T-helper 1 cell (primary cell): ENCODE data around the gene PIGBOS1.
"Not testable (repeated sequence)": the region's sequence is repeated elsewhere in the genome, so short reads cannot be mapped to it uniquely, and the experiment has no call there.

Source experiments
- DNase-seq, 5 donors: peaks; one replicate each; pipeline ENCODE4 v3.0.0-alpha.2; 2012 to 2020

The PIGBOS1 gene

DNA sequence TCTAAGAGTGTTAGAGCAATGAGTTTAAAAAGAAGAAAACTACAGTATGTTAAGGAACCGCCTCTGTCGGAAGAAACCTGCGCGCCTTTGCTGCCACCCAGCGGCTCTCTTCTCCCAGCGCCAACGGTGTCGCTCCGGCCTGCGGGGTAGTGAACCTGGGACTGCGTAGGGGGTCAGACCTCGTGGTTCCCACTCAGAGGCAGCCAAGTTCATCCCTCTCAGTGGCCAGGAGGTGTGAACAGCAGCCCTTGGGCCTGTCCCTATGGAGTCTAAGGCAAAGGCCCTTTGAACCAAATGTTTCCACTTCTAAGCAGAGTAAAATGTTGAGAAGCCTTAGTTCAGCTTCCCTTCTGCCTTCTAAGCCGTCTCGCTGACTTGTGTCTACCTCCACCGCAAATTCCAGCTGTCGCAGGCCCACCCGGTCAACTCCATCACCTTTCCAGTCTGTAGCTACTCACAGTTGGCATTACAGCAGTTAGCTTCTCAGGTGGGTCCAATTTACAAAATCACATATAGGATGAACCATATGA, 28.3 kb downstream of the PIGBOS1 start:
- peak; percentile 63 to 79 (median 75) for DNase-seq

DNA sequence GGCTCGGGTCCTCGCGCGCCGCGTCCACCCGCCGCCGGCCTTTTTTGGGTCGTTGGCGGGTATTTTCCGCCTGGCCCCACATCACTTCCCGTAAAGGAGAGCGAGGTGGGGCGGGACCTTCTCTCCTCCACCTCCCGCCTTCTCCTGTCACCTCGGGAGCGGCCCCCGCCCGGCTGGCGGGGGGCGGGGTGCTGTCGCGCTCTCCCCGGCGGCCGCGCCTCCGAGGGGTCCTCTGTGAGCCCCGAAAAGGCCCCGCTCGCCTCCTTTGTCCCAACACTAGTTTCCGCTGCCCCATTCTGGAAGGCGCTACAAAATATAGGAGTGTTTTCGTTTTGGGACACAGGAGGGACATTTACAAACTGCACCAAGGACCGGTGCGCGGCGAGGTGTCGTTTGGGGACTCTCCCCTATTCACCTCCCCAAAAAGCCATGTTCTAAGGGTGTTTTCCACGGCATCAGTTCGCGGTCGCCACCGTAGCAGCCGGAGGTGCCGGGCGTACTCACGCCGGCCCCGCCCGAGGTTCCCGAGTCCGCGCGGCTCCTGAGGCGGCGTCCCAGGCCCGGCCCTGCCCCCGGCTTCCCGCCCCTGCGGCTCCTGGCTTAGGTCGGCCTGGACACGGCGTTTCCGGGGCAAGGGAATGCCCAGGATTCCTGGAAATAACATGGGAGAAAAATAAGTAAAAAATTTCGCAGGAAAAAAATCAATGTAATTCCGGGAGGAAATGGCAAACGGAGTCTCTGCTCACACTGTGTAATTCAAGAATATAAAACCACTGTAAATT, 29.0 kb downstream of the PIGBOS1 start, which contains the start of gene RAB27A:
RAB27A (minus strand) TSS at position 68 of the 782 bp plus-strand sequence. CDS start 54,879 bp downstream, outside the sequence.
- DNase-seq = peak; percentile 55 to 84 (median 68)

- DNase-seq = peak in 3 of 5 donors; percentile 13 to 62 (median 22)
Observed at GRCh38 chr15:55289011-55289745, 29.7 kb downstream of the PIGBOS1 start.

DNA sequence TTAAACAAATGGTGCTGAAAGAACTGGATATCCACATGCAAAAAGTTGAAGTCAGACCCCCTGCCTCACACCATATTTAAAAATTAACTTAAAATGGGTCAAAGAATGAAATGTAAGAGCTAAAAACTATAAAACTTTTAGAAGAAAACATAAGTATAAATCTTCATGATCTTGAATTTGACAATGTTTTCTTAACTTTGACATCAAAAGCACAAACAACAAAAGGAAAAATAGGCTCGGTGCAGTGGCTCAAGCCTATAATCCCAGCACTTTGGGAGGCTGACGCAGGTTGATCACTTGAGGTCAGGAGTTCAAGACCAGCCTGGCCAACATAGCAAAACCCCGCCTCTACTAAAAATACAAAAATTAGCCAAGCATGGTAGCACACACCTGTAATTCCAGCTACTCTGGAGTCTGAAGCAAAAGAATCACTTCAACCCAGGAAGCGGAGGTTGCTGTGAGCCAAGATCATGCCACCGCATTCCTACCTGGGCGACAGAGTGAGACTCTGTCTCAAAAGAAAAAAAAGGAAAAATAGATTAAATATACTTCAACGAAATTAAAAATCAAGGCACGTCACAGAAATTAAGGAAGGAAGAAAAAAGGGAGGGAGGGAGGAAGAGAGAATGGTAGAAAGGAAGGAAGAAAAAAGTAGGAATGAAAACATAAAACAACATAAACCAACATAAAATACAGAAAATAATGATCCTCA, 30.8 kb downstream of the PIGBOS1 start:
- DNase-seq = no peak

DNA sequence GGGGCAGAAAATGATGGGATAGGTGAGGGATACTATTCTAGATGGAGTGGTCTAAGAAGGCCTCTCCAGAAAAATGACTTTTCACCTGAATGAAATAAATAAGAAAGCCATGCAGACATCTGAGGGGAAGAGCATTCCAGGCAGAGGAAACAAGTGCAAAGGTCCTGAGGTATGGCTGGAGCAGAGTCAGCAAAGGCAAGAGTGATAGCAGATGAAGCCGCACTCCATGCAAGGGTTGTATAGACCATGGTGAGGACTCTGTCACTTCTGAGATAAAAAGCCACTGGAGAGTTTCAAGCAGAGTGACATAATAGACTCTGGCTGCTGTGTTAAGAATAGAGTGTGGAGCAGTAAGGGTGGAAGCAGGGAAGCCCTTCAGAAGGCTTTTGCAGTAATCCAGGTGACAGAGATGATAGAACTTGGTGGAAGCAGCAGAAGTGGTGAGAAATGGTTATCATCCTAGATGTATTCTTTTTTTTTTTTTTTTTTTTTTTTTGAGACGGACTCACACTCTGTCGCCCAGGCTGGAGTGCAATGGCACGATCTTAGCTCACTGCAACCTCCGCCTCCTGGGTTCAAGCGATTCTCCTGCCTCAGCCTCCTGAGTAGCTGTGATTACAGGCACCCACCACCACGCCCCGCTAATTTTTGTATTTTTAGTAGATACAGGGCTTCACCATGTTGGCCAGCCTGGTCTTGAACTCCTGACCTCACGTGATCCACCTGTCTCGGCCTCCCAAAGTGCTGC, 32.3 kb downstream of the PIGBOS1 start:
- DNase-seq = not testable (repeated sequence)

DNA sequence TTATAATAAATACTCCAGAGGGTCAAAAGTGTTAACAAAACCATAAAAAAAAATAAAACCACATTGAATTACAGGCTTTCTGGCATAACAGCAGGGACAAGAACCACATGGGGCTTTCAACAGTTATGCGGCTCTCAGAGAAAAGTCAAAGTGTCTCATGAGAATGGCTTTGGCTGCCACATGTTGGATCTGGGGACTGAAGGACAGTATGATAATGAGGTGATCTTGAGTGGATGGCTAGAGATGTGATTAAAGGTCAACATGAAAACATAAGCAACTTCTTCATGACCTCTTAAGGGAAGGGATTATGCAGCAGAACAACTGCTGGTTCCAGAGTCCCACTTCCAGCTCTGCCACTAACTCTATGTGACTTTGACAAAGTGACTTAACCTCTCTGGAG, 34.5 kb downstream of the PIGBOS1 start:
- no peak for DNase-seq

DNA sequence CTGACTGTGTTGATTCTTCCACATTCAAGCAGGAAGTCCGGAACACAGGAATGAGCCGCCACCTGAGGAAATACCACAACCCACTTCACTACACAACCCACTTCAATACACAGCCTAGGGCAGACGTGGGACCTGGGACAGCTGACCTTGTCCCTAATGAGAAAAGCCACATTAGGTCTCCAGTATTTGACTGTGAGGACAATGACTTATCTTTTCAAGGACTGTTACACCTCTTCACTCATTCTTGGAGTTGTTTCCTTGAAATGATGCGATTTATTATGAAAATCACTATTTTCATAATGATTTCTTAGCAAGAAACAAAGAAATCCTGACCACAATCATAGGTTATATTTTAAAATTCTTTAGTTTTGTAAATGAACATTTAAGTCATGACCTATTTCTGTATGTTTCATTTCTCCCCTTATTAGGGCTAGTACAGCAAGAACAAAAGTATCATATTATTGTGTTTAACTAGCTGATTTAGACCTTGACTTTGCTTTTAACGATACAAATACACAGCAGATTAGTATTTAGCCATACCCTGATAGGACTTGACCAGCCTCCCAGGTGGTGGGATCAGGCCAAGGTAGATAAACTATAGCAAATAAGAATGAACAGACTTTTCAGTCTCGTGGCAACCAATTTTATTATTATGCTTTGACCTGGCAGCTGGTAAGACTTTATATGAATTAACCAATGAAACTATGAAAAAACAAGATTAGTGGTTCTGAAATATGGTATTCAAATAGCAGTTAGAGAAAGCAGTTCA, 35.4 kb downstream of the PIGBOS1 start:
- DNase-seq = no peak

- DNase-seq = peak in 1 of 5 donors; percentile 53
Observed at GRCh38 chr15:55282284-55282833, 36.6 kb downstream of the PIGBOS1 start.

DNA sequence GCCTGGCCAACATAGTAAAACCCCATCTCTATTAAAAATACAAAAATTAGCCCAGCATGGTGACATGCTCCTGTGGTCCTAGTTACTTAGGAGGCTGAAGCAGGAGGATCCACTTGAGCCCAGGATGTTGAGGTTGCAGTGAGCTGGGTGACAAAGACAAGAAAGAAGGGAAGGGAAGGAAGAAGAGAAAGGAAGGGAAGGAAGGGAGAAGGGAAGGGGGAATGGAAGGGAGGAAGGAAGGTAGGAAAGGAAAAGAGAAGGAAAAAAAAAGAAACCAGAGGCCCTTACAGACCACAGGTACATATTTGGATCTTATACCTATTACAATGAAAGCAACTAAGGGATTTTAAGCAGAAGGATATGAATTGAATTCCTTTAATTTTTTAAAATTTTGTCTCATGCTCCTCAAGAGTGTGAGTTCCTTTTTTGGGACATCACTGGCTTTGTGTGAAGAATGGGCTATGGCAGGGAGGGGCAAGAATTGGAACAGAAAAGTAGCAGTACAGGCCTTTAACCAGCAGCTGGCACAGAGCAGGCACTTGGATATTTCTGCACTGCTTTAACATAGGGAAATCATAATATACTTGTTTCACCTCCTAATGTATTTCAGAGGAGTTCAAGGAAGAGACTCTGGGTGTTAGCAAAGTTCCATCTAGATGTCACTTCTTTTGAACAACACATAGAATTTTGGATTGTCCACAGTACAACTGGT, 37.2 kb downstream of the PIGBOS1 start:
- DNase-seq = no peak

- DNase-seq = peak in 1 of 5 donors; percentile 12
Observed at GRCh38 chr15:55280589-55280988, 38.3 kb downstream of the PIGBOS1 start.

DNA sequence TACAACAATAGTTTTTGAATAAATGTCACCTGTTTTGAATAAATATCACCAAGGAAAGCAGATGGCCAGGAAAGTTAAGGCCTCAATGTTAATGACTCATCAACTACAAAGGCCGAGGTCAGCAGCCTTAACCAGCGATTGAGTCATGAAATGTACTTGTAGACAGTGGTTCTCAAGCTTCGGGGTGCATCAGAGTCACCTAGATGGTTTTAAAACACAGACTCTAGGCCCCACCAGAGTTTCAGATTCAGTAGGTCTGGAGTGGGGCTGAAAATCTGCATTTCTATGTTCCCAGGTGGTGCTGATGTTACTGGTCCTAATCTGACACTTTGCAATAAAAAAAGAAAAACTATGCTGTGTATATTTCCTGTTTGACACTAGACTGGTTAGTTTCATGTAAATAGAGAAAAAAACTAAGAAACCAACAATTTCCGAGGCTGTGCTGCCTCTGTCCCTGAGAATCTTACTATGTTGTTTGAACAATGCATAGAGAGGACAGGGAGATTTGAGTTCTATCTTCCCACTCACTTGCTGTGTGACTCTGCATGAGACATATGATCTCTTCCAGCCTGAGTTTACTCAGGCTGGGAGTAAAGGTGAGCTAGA, 39.1 kb downstream of the PIGBOS1 start:
- DNase-seq = peak in 4 of 5 donors; percentile 36 to 82 (median 39)

DNA sequence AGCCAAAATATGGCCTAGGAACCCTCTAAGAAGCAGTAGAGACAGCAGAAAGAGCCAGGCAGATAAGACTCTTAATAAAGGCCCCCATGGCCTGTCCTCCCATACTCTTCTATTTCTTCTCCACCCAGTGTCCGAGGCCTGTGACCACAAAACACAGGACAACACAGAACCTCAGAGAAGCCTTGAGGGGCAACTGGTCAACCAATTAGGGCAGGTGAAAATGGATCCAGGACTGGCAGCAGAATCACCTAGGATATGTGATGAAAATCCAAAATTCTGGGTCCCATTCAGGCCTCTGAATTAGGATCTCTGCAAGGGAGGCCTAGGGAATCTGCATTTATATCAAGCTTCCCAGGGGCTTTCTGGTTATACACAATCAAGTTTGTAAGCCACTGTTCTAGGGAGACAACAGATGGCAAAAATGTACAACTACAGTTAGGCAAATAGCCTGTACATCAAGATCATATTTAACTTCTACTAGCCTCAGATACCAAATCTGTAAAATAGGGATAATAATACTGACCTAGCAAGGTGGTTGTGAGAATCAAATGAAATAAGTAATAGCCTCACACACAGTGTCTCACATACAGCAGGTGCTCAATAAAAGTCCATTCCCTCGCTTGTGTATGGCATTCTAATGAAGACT, 39.7 kb downstream of the PIGBOS1 start:
- DNase-seq = no peak

GRCh38 chr15:55277715-55278114, 41.2 kb downstream of the PIGBOS1 start:
- DNase-seq = no peak

- DNase-seq = peak in 4 of 5 donors; percentile 30 to 91 (median 39)
Observed at GRCh38 chr15:55277116-55277564, 41.8 kb downstream of the PIGBOS1 start.

- no peak for DNase-seq
Observed at GRCh38 chr15:55276324-55276723, 42.6 kb downstream of the PIGBOS1 start.

GRCh38 chr15:55270291-55270690, 48.6 kb downstream of the PIGBOS1 start:
- DNase-seq = no peak

GRCh38 chr15:55268176-55268695, 50.7 kb downstream of the PIGBOS1 start:
- no peak for DNase-seq

GRCh38 chr15:55267401-55268175, 51.3 kb downstream of the PIGBOS1 start:
- DNase-seq = peak; percentile 42 to 86 (median 60)
